ELF-1 (cell line): ENCODE results near the gene NSUN6.

ENCODE experiments used
- DNase-seq: peaks from one replicate; pipeline ENCODE4 v3.0.0-alpha.2; 2016; ENCODE audit warnings: low read depth, low spot score

The NSUN6 gene

GRCh38 chr10:18561861-18562551 is 89.4 kb downstream of the NSUN6 start:
- no peak for DNase-seq

- DNase-seq = no peak
These were observed 93.4 kb downstream of the NSUN6 start for GRCh38 chr10:18557960-18558359.

GRCh38 chr10:18556522-18557147 is 94.8 kb downstream of the NSUN6 start:
- no peak for DNase-seq

GRCh38 chr10:18554479-18554878 is 96.9 kb downstream of the NSUN6 start:
- DNase-seq = no peak

- no peak for DNase-seq
These were observed 99.9 kb downstream of the NSUN6 start for GRCh38 chr10:18551473-18551872.

- DNase-seq = no peak
These were observed 102.3 kb downstream of the NSUN6 start for GRCh38 chr10:18549105-18549504.

- no peak for DNase-seq
These were observed 105.6 kb downstream of the NSUN6 start for GRCh38 chr10:18545621-18546305.

GRCh38 chr10:18542832-18543231 is 108.6 kb downstream of the NSUN6 start:
- DNase-seq = no peak

GRCh38 chr10:18540195-18540594 is 111.2 kb downstream of the NSUN6 start:
- DNase-seq = no peak

GRCh38 chr10:18539335-18539734 is 112.1 kb downstream of the NSUN6 start:
- no peak for DNase-seq

GRCh38 chr10:18533896-18534295 is 117.5 kb downstream of the NSUN6 start:
- no peak for DNase-seq

- no peak for DNase-seq
These were observed 118.4 kb downstream of the NSUN6 start for GRCh38 chr10:18532881-18533535.

GRCh38 chr10:18528292-18528691 is 123.1 kb downstream of the NSUN6 start:
- no peak for DNase-seq

GRCh38 chr10:18527687-18528086 is 123.7 kb downstream of the NSUN6 start:
- no peak for DNase-seq

GRCh38 chr10:18523858-18524257 is 127.5 kb downstream of the NSUN6 start:
- no peak for DNase-seq

GRCh38 chr10:18523025-18523424 is 128.4 kb downstream of the NSUN6 start:
- no peak for DNase-seq

- DNase-seq = no peak
These were observed 134.5 kb downstream of the NSUN6 start for GRCh38 chr10:18516851-18517250.

- no peak for DNase-seq
These were observed 136.8 kb downstream of the NSUN6 start for GRCh38 chr10:18514537-18514936.

- DNase-seq = no peak
These were observed 142.8 kb downstream of the NSUN6 start for GRCh38 chr10:18508587-18508986.

GRCh38 chr10:18505456-18506118 is 145.8 kb downstream of the NSUN6 start:
- DNase-seq = no peak

- no peak for DNase-seq
These were observed 147.2 kb downstream of the NSUN6 start for GRCh38 chr10:18504161-18504560.

GRCh38 chr10:18501629-18502028 is 149.8 kb downstream of the NSUN6 start:
- DNase-seq = no peak
